Measurements from ENCODE around the gene SULF2. TPM values are rescaled to one million over a fixed set of nuclear protein-coding genes. Genes with fewer than 3 reads are reported as not detected.

The SULF2 gene
- total and polyA plus RNA-seq, 9 of the 15 experiments (the other 6 are each of a cell fraction or from before 2014, with no cell fraction given): 0.33 TPM; not detected in 8

DNA sequence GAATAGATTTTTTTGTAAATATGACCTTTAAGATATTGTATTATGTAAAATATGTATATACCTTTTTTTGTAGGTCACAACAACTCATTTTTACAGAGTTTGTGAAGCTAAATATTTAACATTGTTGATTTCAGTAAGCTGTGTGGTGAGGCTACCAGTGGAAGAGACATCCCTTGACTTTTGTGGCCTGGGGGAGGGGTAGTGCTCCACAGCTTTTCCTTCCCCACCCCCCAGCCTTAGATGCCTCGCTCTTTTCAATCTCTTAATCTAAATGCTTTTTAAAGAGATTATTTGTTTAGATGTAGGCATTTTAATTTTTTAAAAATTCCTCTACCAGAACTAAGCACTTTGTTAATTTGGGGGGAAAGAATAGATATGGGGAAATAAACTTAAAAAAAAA lies 130.9 kb downstream of the SULF2 start (continued):
- TF ChIP-seq, protein P1, sequence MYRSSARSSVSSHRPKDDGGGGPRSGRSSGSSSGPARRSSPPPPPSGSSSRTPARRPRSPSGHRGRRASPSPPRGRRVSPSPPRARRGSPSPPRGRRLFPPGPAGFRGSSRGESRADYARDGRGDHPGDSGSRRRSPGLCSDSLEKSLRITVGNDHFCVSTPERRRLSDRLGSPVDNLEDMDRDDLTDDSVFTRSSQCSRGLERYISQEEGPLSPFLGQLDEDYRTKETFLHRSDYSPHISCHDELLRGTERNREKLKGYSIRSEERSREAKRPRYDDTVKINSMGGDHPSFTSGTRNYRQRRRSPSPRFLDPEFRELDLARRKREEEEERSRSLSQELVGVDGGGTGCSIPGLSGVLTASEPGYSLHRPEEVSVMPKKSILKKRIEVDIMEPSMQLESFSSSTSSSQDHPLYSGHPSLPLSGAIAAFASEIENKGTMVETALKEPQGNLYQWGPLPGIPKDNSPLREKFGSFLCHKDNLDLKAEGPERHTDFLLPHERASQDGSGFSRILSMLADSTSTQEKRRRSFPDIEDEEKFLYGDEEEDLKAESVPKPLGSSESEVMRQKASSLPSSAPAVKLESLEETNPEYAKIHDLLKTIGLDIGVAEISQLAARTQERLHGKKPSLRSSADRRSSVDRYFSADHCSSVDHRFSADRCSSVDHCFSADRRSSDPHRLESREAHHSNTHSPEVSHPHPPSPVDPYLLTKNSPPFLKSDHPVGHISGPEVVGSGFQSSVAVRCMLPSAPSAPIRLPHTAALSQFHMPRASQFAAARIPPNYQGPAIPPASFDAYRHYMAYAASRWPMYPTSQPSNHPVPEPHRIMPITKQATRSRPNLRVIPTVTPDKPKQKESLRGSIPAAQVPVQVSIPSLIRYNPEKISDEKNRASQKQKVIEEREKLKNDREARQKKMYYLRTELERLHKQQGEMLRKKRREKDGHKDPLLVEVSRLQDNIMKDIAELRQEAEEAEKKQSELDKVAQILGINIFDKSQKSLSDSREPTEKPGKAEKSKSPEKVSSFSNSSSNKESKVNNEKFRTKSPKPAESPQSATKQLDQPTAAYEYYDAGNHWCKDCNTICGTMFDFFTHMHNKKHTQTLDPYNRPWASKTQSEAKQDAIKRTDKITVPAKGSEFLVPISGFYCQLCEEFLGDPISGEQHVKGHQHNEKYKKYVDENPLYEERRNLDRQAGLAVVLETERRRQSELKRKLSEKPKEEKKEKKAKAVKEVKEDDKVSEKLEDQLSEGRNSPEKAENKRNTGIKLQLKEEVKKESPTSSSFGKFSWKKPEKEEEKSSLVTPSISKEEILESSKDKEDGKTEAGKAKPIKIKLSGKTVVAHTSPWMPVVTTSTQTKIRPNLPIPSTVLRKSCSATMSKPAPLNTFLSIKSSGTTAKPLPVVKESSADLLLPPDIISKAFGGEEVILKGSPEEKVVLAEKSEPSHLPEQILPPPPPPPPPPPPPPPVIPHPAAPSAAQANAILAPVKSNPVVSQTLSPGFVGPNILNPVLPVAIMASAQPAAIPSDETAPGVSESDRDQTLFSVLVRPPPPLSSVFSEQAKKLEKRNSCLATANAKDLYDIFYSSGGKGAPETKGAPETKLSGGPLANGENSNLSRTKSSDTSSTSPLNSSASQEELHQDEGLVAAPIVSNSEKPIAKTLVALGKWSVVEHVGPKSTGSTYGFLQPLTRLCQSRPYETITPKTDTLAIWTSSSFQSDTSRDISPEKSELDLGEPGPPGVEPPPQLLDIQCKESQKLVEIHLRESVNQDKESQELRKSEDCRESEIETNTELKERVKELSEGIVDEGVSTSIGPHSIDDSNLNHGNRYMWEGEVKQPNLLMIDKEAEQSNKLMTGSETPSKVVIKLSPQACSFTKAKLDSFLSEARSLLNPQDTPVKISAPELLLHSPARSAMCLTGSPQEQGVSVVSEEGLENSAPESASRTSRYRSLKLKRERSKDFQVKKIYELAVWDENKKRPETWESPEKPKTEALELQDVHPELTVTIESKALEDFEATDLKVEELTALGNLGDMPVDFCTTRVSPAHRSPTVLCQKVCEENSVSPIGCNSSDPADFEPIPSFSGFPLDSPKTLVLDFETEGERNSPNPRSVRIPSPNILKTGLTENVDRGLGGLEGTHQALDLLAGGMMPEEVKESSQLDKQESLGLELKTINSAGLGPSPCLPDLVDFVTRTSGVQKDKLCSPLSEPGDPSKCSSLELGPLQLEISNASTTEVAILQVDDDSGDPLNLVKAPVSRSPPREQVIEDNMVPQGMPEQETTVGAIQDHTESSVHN (IDR thresholded peaks at IDR 0.05; ENCODE audit: borderline replicate concordance in 1 of 2, low read depth in 1 of 2): no peak
- TF ChIP-seq ZNF445 (CRISPR knock-in tag; IDR thresholded peaks at IDR 0.05; ENCODE audit: low read depth) (no peak), RUNX1 (IDR thresholded peaks at IDR 0.05; ENCODE audit: low read depth) (no peak), NFATC3 (IDR thresholded peaks at IDR 0.05) (no peak), ZNF140 (CRISPR knock-in tag; IDR thresholded peaks at IDR 0.05) (no peak), SETDB1 (IDR thresholded peaks at IDR 0.05; ENCODE audit: low read length) (no peak)
